Cardiac muscle cell (in vitro differentiated cells and primary cell): Measurements from ENCODE around the gene CNTNAP2. TPM values are rescaled to one million over a fixed set of nuclear protein-coding genes. Genes with fewer than 3 reads are reported as not detected.
"Not testable (repeated sequence)": the region's sequence is repeated elsewhere in the genome, so short reads cannot be mapped to it uniquely, and the experiment has no call there.

ENCODE experiments used
- DNase-seq, 2 donors: peaks; one replicate each; pipeline versions ENCODE4 v3.0.0 to v3.0.0-alpha.2; 2010 to 2017; ENCODE audit warnings: low read depth in 1 of 2, low spot score in 1 of 2
- H3K27ac ChIP-seq: fragments of 200-600 bp; sonication (generic); 2 replicates; pipeline ENCODE4 v1.5.1; 2016
- H3K27me3 ChIP-seq: fragments of 200-600 bp; sonication (generic); 2 replicates; pipeline ENCODE4 v1.6.0; 2016; ENCODE audit warnings: control low read depth
- H3K36me3 ChIP-seq: fragments of 200-600 bp; sonication (generic); 2 replicates; pipeline ENCODE4 v1.5.1; 2016; ENCODE audit warnings: control low read depth
- H3K4me1 ChIP-seq: fragments of 200-600 bp; sonication (generic); 2 replicates; pipeline ENCODE4 v1.8.1; 2017; ENCODE audit warnings: low read depth, mild to moderate bottlenecking, mixed run types
- H3K4me3 ChIP-seq: fragments of 200-600 bp; sonication (generic); 2 replicates; pipeline ENCODE4 v1.5.1; 2016; ENCODE audit warnings: mild to moderate bottlenecking
- H3K9me3 ChIP-seq: fragments of 200-600 bp; sonication (generic); 2 replicates; pipeline ENCODE4 v1.5.1; 2017; ENCODE audit warnings: low read depth, mild to moderate bottlenecking, control low read depth
- CTCF ChIP-seq: IDR thresholded peaks from 2 replicates; pipeline ENCODE4 v1.5.1; 2012; ENCODE audit warnings: low read depth, mild to moderate bottlenecking, low read length
- polyA plus RNA-seq: library from polyadenylated mRNA; unstranded; fragments of >200 nt; fragmentation: Nextera tagmentation; extraction: Ambion mirVana; gene quantifications from 2 replicates; pipeline ENCODE4 v1.2.1, GENCODE V29; 2016
- total RNA-seq: library from RNA; depleted of rRNA; stranded (reverse); fragments of >200 nt; gene quantifications from 2 replicates; pipeline ENCODE4 v1.2.3, GENCODE V29; 2016

The CNTNAP2 gene
- total and polyA plus RNA-seq, 2 experiments from 2014 or later: 4.8 to 5.1 TPM

GRCh38 chr7:147711447-147711846 lies 1594.8 kb downstream of the CNTNAP2 start:
- DNase-seq: no peak
- H3K4me3 ChIP-seq: no peak overlapping the region
- no peaks in the 10 kb centered on the region for H3K27me3 ChIP-seq
- H3K9me3 ChIP-seq: no peaks in the 10 kb centered on the region
- H3K4me1 ChIP-seq: no peaks in the 10 kb centered on the region
- no peaks in the 10 kb centered on the region for H3K36me3 ChIP-seq
- no peak overlapping the region for H3K27ac ChIP-seq
- TF ChIP-seq CTCF: no peak

DNA sequence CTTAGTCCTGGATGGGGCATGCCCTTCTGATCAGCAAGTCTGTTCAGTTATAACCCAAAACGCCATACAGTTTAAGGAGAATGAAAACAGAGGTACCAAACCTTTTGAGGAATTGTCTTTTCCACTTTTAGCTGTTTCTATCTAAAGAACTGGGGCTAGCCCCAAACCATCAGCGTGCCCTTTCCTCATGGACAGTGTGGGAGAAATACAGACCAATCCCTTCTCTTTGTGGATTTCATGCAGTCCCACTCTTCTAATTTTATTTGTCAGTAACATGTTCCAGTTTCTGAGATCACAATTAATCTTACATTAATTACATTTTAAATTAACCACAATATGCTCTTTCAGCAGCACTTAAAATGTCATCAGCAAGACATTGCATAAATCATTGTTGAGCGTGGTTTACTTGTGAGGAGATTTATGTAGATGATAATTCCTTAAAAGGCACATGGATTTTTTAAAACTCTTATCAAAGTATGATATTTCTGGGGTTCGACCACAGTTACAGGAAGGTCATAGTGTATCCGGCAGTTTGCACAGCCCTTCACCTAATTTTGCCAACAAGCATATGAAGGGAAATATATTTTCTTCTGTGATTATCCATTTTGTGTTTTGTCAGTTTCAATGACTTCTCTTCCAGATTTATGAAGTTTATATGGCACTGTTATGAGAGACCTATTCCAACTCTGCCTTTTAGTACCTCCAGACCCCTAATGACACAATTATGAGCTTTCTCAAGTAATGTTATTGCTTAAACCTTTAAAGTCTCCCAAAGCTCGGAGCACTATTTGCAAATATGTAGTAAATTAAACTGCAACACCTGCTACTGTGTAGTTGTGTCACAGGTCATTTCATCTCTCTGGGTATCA lies 1605.6 kb downstream of the CNTNAP2 start:
- no peak for DNase-seq
- H3K4me1 ChIP-seq: no peaks in the 10 kb centered on the region
- H3K27me3 ChIP-seq: no peaks in the 10 kb centered on the region
- H3K27ac ChIP-seq: no peak overlapping the region
- no peak overlapping the region for H3K4me3 ChIP-seq
- H3K9me3 ChIP-seq: no peaks in the 10 kb centered on the region
- H3K36me3 ChIP-seq: no peaks in the 10 kb centered on the region
- TF ChIP-seq CTCF: no peak

- Histone ChIP-seq H3K4me3 (no peak overlapping the region), H3K27ac (no peak overlapping the region), H3K27me3 (no peaks in the 10 kb centered on the region), H3K36me3 (no peaks in the 10 kb centered on the region), H3K4me1 (no peaks in the 10 kb centered on the region), H3K9me3 (no peaks in the 10 kb centered on the region)
- DNase-seq: no peak
- TF ChIP-seq CTCF: no peak
Observed at GRCh38 chr7:147723536-147723935, 1606.9 kb downstream of the CNTNAP2 start.

- no peak overlapping the region for H3K4me3 ChIP-seq
- no peak overlapping the region for H3K27ac ChIP-seq
- H3K4me1 ChIP-seq: no peaks in the 10 kb centered on the region
- no peaks in the 10 kb centered on the region for H3K9me3 ChIP-seq
- no peaks in the 10 kb centered on the region for H3K27me3 ChIP-seq
- DNase-seq: no peak
- H3K36me3 ChIP-seq: no peaks in the 10 kb centered on the region
- no peak for TF ChIP-seq CTCF
Observed at GRCh38 chr7:147731311-147731710, 1614.7 kb downstream of the CNTNAP2 start.

DNA sequence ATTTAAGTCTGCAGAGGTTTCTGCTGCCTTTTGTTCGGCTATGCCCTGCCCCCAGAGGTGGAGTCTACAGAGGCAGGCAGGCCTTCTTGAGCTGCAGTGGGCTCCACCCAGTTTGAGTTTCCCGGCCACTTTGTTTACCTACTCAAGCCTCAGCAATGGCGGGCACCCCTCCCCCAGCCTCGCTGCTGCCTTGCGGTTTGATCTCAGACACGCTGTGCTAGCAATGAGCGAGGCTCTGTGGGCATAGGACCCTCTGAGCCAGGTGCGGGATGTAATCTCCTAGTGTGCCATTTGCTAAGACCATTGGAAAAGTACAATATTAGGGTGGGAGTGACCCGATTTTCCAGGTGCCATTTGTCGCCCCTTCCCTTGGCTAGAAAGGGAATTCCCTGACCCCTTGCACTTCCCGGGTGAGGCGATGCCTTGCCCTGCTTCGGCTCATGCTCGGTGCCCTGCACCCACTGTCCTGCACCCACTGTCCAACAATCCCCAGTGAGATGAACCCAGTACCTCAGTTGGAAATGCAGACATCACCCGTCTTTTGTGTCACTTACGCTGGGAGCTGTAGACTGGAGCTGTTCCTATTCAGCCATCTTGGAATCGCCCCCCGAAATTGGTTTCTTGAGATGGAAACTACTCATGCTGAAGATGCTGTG lies 1621.1 kb downstream of the CNTNAP2 start:
- H3K9me3 ChIP-seq, DNase-seq, H3K4me1 ChIP-seq, H3K27ac ChIP-seq, H3K36me3 ChIP-seq, H3K27me3 ChIP-seq, H3K4me3 ChIP-seq: not testable (repeated sequence)

- TF ChIP-seq CTCF: no peak
- Histone ChIP-seq H3K27me3 (no peaks in the 10 kb centered on the region), H3K36me3 (no peaks in the 10 kb centered on the region), H3K9me3 (no peaks in the 10 kb centered on the region), H3K27ac (no peak overlapping the region), H3K4me3 (no peak overlapping the region), H3K4me1 (no peaks in the 10 kb centered on the region)
- no peak for DNase-seq
Observed at GRCh38 chr7:147742301-147742700, 1625.7 kb downstream of the CNTNAP2 start.
